K562 (cell line): Measurements from ENCODE around the gene LILRA6. TPM values are rescaled to one million over a fixed set of nuclear protein-coding genes. Genes with fewer than 3 reads are reported as not detected.

Experiments
- ATF2 ChIP-seq: sonication (generic); formaldehyde crosslinking; IDR thresholded peaks from 2 replicates; pipeline ENCODE4 v1.8.1; 2022; ENCODE audit warnings: missing genetic modification reagents
- BDP1 ChIP-seq: IDR thresholded peaks from 3 replicates; pipeline ENCODE4 v1.6.1; 2011; ENCODE audit not compliant: insufficient read length, insufficient read depth
- DLX4 ChIP-seq: fragments of 250-450 bp; sonication (Bioruptor Pico); IDR thresholded peaks from 2 replicates; pipeline ENCODE4 v1.6.1; 2021; ENCODE audit warnings: mild to moderate bottlenecking
- E2F8 ChIP-seq: fragments of 450-650 bp; IDR thresholded peaks from 2 replicates; pipeline ENCODE4 v1.7.1; 2018; ENCODE audit warnings: mild to moderate bottlenecking, low read depth; ENCODE audit not compliant: partially characterized antibody
- ESRRB ChIP-seq: fragments of 250-450 bp; sonication (Bioruptor Pico); IDR thresholded peaks from 2 replicates; pipeline ENCODE4 v1.5.0; 2020; ENCODE audit warnings: mild to moderate bottlenecking, moderate library complexity, borderline replicate concordance
- EZH2 ChIP-seq: IDR thresholded peaks from 2 replicates; pipeline ENCODE4 v1.6.1; 2012; ENCODE audit warnings: low read depth, mild to moderate bottlenecking, inconsistent platforms, low read length, borderline replicate concordance
- HOMEZ ChIP-seq: fragments of 250-450 bp; sonication (Bioruptor Pico); IDR thresholded peaks from 2 replicates; pipeline ENCODE4 v1.4.0; 2020; ENCODE audit warnings: mild to moderate bottlenecking, moderate library complexity
- MAFK ChIP-seq: IDR thresholded peaks from 2 replicates; pipeline ENCODE4 v1.6.1; 2011; ENCODE audit warnings: low read length, improper control_type of control experiment
- MCM3 ChIP-seq: fragments of 450-650 bp; IDR thresholded peaks from 2 replicates; pipeline ENCODE4 v1.6.1; 2016
- MED1 ChIP-seq: sonication (generic); formaldehyde crosslinking; IDR thresholded peaks from 2 replicates; pipeline ENCODE4 v1.8.1; 2023; ENCODE audit warnings: missing genetic modification reagents, borderline replicate concordance
- MEIS2 ChIP-seq: fragments of 450-650 bp; IDR thresholded peaks from 2 replicates; pipeline ENCODE4 v1.6.1; 2014; ENCODE audit warnings: mild to moderate bottlenecking; ENCODE audit not compliant: partially characterized antibody
- MIER1 ChIP-seq: fragments of 450-650 bp; IDR thresholded peaks from 2 replicates; pipeline ENCODE4 v1.6.1; 2016; ENCODE audit warnings: antibody characterized with exemption, mild to moderate bottlenecking, low read depth
- NCOA2 ChIP-seq, 2 experiments: fragments of 450-650 bp; IDR thresholded peaks; 2 replicates each; pipeline ENCODE4 v1.6.1; 2018; ENCODE audit warnings: mild to moderate bottlenecking in 2 of 2, moderate library complexity in 1 of 2; ENCODE audit not compliant: partially characterized antibody in 2 of 2
- RHOXF2B ChIP-seq: fragments of 250-450 bp; sonication (Bioruptor Pico); conservative IDR thresholded peaks from 2 replicates; pipeline ENCODE4 v1.5.1; 2021
- RUNX1 ChIP-seq: sonication (generic); IDR thresholded peaks from 2 replicates; pipeline ENCODE4 v1.6.1; 2016; ENCODE audit warnings: antibody characterized with exemption, low read depth
- SMAD4 ChIP-seq: fragments of 250-450 bp; sonication (Bioruptor Pico); conservative IDR thresholded peaks from 2 replicates; pipeline ENCODE4 v1.8.0; 2021; ENCODE audit warnings: inconsistent platforms, mild to moderate bottlenecking, moderate library complexity
- SNIP1 ChIP-seq: fragments of 450-650 bp; IDR thresholded peaks from 2 replicates; pipeline ENCODE4 v1.7.1; 2017; ENCODE audit warnings: low read depth, mild to moderate bottlenecking
- SRSF9 ChIP-seq: fragments of 200-400 bp; formaldehyde crosslinking; IDR thresholded peaks from 2 replicates; pipeline ENCODE4 v1.6.1; 2017; ENCODE audit warnings: low read depth, low read length, borderline replicate concordance
- SUPT5H ChIP-seq: fragments of 450-650 bp; IDR thresholded peaks from 2 replicates; pipeline ENCODE4 v1.6.1; 2016
- TARDBP ChIP-seq: fragments of 450-650 bp; IDR thresholded peaks from 2 replicates; pipeline ENCODE4 v1.6.1; 2016
- VEZF1 ChIP-seq: fragments of 200-800 bp; sonication (Bioruptor generic); IDR thresholded peaks from 2 replicates; pipeline ENCODE4 v1.6.1; 2017; ENCODE audit warnings: missing genetic modification characterization, missing compliant biosample characterization
- ZNF780A ChIP-seq: fragments of 250-450 bp; sonication (Bioruptor Pico); IDR thresholded peaks from 2 replicates; pipeline ENCODE4 v1.5.0; 2021; ENCODE audit warnings: mild to moderate bottlenecking
- polyA plus RNA-seq, 8 experiments: library from polyadenylated mRNA; depleted of rRNA in 4 of 8; stranded (reverse) in 5 of 8; unstranded in 3 of 8; fragments of >200 nt; fragmentation: Nextera tagmentation in 2 of 8; fragmentation: Illumina TruSeq in 1 of 8; extraction: Ambion mirVana in 2 of 8; extraction: Trizol in 1 of 8; gene quantifications; 2 replicates each; pipeline versions ENCODE4 v1.2.1 to v1.2.3, GENCODE V29; 2011 to 2014; ENCODE audit warnings: inconsistent platforms in 1 of 8, missing spikeins in 1 of 8
- total RNA-seq, 7 experiments: library from RNA; depleted of rRNA in 6 of 7; stranded (reverse); fragments of >200 nt in 6 of 7; fragmentation: Illumina TruSeq in 2 of 7; extraction: Trizol in 2 of 7; gene quantifications; 2 replicates each; pipeline versions ENCODE4 v1.2.1 to v1.2.3, GENCODE V29; 2011 to 2021; ENCODE audit warnings: low replicate concordance in 1 of 7

The LILRA6 gene
- total and polyA plus RNA-seq, 9 of the 15 experiments (the other 6 are each of a cell fraction or from before 2014, with no cell fraction given), result 0.03 TPM; not detected in 8

GRCh38 chr19:54207983-54208783 is 34.4 kb downstream of the LILRA6 start (continued):
- TF ChIP-seq ATF2 (no peak), DLX4 (CRISPR knock-in tag) (no peak), MEIS2 (peak; percentile 58), SNIP1 (no peak), RUNX1 (peak; percentile 64), EZH2 (no peak), SMAD4 (CRISPR knock-in tag) (peak; percentile 89), MCM3 (no peak), ZNF780A (CRISPR knock-in tag) (no peak; the same call in 1 of the 2 replicates), HOMEZ (CRISPR knock-in tag) (no peak), ESRRB (CRISPR knock-in tag) (peak; percentile 81; the same call in 1 of the 2 replicates), MED1 (CRISPR knock-in tag) (peak; percentile 67; the same call in 1 of the 2 replicates), E2F8 (peak; percentile 84), SRSF9 (no peak), NCOA2 (IDR thresholded peaks at IDR 0.05; ENCODE audit: partially characterized antibody in 2 of 2) (no peak), MIER1 (peak; percentile 74; the same call in 1 of the 2 replicates), BDP1 (no peak), MAFK (no peak; the same call in 1 of the 2 replicates), SUPT5H (peak; percentile 95), VEZF1 (CRISPR knock-in tag) (peak; percentile 72), TARDBP (peak; percentile 56; the same call in 1 of the 2 replicates), RHOXF2B (CRISPR knock-in tag) (0 out of 2 replicates have a peak, but pooled peaks have one; percentile 27)
